ENCODE measurements around the gene PRKCQ.

PRKCQ gene

DNA sequence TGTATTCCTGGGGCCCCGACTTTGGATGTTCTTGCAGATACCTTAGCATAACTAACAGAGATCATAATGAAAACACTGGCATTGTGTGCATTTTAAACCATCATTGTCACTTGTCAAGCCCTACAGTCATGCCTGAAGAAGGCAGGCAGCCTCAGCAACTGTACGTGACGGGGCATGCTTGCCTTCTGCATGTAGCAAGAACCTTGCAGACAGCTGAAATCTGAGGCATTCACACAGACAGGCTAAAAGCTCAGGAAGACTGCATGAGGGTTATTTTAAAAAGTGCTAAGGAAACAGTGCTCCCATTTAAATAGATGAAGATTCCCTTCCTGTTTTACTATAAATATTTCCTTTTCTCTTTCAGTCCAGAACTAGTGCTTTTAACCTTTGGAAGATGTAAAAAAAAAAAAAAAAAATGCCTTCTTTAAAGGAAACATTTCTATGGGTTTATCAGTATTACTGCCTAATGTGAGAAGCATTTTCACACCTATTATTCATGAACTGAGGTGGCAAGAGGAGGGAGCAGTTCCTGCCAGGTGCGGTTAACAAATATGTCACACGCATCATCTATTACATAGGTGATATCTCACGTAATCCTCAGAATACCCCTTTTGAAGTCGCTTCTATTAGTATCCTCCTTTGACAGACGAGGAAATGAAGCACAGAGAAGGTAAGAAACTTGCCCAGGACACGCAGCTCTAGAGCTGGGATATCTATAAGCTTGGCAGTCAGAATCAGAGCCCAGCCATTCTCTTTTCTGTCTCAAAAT, 88.1 kb downstream of the PRKCQ start:
- Histone ChIP-seq H3K4me3 (no peak overlapping the region), H3K27ac (no peak overlapping the region)
- TF ChIP-seq, protein P1, sequence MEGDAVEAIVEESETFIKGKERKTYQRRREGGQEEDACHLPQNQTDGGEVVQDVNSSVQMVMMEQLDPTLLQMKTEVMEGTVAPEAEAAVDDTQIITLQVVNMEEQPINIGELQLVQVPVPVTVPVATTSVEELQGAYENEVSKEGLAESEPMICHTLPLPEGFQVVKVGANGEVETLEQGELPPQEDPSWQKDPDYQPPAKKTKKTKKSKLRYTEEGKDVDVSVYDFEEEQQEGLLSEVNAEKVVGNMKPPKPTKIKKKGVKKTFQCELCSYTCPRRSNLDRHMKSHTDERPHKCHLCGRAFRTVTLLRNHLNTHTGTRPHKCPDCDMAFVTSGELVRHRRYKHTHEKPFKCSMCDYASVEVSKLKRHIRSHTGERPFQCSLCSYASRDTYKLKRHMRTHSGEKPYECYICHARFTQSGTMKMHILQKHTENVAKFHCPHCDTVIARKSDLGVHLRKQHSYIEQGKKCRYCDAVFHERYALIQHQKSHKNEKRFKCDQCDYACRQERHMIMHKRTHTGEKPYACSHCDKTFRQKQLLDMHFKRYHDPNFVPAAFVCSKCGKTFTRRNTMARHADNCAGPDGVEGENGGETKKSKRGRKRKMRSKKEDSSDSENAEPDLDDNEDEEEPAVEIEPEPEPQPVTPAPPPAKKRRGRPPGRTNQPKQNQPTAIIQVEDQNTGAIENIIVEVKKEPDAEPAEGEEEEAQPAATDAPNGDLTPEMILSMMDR (IDR thresholded peaks at IDR 0.05), result no peak
- no peak for DNase-seq (ENCODE audit: low spot score)

DNA sequence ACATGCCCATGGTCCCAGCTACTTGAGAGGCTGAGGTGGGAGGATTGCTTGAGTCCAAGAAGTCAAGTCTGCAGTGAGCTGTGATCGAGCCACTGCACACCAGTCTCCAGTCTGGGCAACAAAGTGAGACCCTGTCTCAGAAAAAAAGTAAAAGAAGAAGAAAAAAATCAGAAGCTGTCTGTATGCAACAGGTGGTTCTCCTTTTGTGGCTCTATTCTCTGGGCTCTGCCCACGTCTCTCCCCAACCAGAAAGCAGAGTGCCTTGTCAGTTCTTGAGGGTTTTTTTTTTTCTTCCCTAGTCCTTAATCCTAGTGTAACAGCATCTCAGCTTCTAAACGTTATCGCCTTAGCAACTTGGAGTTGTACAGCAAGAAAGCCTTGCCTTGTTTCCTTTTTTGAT, 89.5 kb downstream of the PRKCQ start:
- no peak for DNase-seq (ENCODE audit: low spot score)
- no peak overlapping the region for H3K4me3 ChIP-seq
- TF ChIP-seq, protein P1 (IDR thresholded peaks at IDR 0.05), result no peak
- no peak overlapping the region for H3K27ac ChIP-seq

DNA sequence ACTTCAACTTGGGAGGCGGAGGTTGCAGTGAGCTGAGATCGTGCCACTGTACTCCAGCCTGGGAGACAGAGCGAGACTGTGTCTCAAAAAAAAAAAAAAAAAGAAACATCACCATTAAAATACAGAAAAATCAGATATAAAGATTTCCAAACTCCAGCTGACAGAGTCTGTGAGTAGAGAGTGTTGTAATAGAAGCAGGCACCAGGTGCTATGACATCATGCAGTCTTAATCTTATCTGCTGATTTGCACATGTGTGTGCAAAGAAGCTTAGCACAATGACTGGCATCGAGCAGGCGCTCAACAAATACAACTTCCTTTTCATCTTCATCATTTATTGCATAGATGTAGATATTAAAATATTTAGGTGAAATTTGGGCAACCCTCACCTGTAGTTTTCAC, 92.2 kb downstream of the PRKCQ start:
- TF ChIP-seq, protein P1 (IDR thresholded peaks at IDR 0.05), result no peak
- no peak overlapping the region for H3K27ac ChIP-seq
- H3K4me3 ChIP-seq, result no peak overlapping the region
- no peak for DNase-seq (ENCODE audit: low spot score)

DNA sequence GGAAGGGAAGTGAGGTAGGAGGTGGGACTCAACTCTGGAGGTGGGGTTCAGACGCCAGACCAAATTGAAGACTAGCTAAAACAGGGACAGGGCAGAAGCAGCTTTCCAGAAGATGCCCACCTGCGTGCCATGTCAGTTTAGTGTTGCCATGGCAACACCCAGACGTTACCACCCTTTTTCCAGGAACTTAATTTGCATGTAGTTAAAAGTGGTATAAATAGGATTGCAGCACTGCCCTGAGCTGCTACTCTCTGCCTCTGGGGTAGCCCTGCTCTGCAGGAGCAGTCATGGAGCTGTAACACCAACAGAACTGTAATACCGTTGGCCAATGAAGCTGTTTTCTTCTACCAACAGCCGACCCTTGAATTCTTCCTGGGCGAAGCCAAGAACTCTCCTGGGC, 93.8 kb downstream of the PRKCQ start:
- no peak for DNase-seq (ENCODE audit: low spot score)
- Histone ChIP-seq H3K4me3 (no peak overlapping the region), H3K27ac (no peak overlapping the region)
- TF ChIP-seq, protein P1 (IDR thresholded peaks at IDR 0.05), result no peak

DNA sequence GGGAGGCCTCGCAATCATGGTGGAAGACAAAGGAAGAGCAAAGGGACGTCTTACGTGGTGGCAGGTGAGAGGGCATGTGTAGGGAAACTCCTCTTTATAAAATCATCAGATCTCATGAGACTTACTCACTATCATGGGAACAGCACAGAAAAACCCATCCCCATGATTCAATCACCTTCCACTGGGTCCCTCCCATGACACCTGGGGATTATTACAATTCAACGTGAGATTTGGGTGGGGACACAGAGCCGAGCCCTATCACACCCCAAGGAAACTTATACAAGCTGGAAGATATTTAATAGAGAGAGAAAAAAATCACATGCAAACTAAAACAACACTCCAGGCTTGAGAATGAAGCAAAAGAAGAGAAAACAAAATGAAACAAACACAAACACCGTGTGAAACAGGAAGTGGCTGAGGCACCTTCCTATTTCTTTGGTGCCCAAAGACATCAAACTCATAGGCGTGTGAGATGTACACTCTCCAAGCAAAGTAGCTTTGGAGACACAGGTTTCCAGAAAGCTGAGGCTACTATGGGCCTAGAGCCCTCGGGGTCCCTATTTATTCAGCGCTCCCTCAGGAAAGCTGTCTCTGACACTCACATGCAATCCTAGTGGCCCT, 97.2 kb downstream of the PRKCQ start:
- Histone ChIP-seq H3K4me3 (no peak overlapping the region), H3K27ac (no peak overlapping the region)
- TF ChIP-seq, protein P1 (IDR thresholded peaks at IDR 0.05), result no peak
- no peak for DNase-seq (ENCODE audit: low spot score)

DNA sequence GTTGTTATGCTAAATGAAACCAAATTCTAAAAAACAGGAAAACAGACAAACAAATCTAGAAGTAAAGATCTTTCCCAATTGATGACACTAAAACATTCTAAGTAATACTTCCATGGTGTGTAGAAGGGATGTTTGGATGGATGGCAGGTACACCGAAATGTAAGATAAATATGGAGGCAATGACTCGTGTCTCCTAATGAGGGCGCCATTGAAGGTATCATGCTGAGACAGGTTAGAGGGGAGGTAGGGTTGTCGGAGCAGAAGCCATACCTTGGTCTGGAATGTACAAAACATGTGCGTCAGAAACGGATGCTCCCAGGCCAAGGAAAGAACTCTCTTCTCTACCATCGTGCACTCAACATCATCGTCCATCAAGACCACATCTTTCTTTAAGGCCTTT, 101.4 kb downstream of the PRKCQ start:
- Histone ChIP-seq H3K4me3 (no peak overlapping the region), H3K27ac (no peak overlapping the region)
- DNase-seq (ENCODE audit: low spot score), result no peak
- TF ChIP-seq, protein P1 (IDR thresholded peaks at IDR 0.05), result no peak

DNA sequence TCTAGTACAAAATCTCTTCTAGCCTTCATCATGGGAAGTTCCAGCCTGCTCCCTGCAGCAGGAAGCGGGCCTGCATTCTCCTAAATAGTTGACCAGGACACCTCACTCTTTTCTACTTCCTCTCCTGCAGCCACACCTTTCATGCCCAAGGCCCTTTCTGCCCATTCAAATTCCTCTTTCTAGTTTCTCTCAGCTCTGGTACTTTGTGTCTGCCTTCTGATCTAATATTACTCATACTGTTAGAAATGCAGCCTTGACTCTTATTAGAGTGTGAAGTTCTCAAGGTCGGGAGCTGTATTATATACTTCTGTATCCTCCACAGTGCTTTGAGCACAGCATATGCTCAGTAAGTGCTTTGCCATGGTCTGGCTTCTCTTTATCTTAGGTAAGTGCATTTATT, 103.1 kb downstream of the PRKCQ start:
- Histone ChIP-seq H3K4me3 (no peak overlapping the region), H3K27ac (no peak overlapping the region)
- DNase-seq (ENCODE audit: low spot score), result no peak
- TF ChIP-seq, protein P1 (IDR thresholded peaks at IDR 0.05), result no peak

All from coronary artery (tissue), 2 donors.